GM12878 (cell line): Measurements from ENCODE around the gene OPN3.

ENCODE experiments used
- CTCF ChIP-seq, 3 experiments: IDR thresholded peaks in 2 of 3; conservative IDR thresholded peaks in 1 of 3; 2 replicates each; pipeline ENCODE4 v1.5.1; 2011; ENCODE audit warnings: low read depth in 3 of 3, low read length in 3 of 3, mild to moderate bottlenecking in 3 of 3, control low read depth in 2 of 3, moderate library complexity in 2 of 3, inconsistent platforms in 1 of 3, mixed read lengths in 1 of 3; ENCODE audit not compliant: control insufficient read depth in 2 of 3, insufficient read depth in 1 of 3; ENCODE audit errors: extremely low read depth in 1 of 3
- EZH2 ChIP-seq: IDR thresholded peaks from 2 replicates; pipeline ENCODE4 v1.6.1; 2012; ENCODE audit warnings: low read depth, mild to moderate bottlenecking, control low read depth, inconsistent platforms, low read length, borderline replicate concordance; ENCODE audit not compliant: control insufficient read depth
- FOXK2 ChIP-seq: fragments of 450-650 bp; IDR thresholded peaks from 2 replicates; pipeline ENCODE4 v1.6.1; 2017; ENCODE audit warnings: mild to moderate bottlenecking, moderate library complexity
- JUNB ChIP-seq: IDR thresholded peaks from 2 replicates; pipeline ENCODE4 v1.6.1; 2016; ENCODE audit warnings: antibody characterized with exemption, mild to moderate bottlenecking
- MAX ChIP-seq: IDR thresholded peaks from 2 replicates; pipeline ENCODE4 v1.6.1; 2012; ENCODE audit warnings: low read depth, low read length, improper control_type of control experiment
- POLR2A ChIP-seq: IDR thresholded peaks from 2 replicates; pipeline ENCODE4 v1.6.1; 2011; ENCODE audit warnings: low read depth, mild to moderate bottlenecking, low read length
- POLR2AphosphoS5 ChIP-seq: IDR thresholded peaks from 2 replicates; pipeline ENCODE4 v1.6.1; 2011; ENCODE audit warnings: mild to moderate bottlenecking, low read length, inconsistent platforms
- TARDBP ChIP-seq: IDR thresholded peaks from 2 replicates; pipeline ENCODE4 v1.6.1; 2016; ENCODE audit warnings: borderline replicate concordance
- ZNF217 ChIP-seq: fragments of 450-650 bp; IDR thresholded peaks from 2 replicates; pipeline ENCODE4 v1.6.1; 2017; ENCODE audit warnings: antibody characterized with exemption, mild to moderate bottlenecking
- ZNF24 ChIP-seq: fragments of 450-650 bp; IDR thresholded peaks from 2 replicates; pipeline ENCODE4 v1.6.1; 2017; ENCODE audit warnings: antibody characterized with exemption, mild to moderate bottlenecking
- ZNF274 ChIP-seq: IDR thresholded peaks from one replicate; pipeline ENCODE4 v1.8.0; 2011; ENCODE audit not compliant: insufficient read length, insufficient read depth

GRCh38 chr1:241617426-241617825 lies 22.7 kb downstream of the OPN3 start:
- TF ChIP-seq ZNF217 (no peak), POLR2AphosphoS5 (no peak), FOXK2 (no peak), CTCF (IDR thresholded peaks at IDR 0.05 in 2 of 3, conservative IDR thresholded peaks at IDR 0.05 in 1 of 3; ENCODE audit: control insufficient read depth in 2 of 3, extremely low read depth in 1 of 3, insufficient read depth in 1 of 3, low read depth in 3 of 3, low read length in 3 of 3) (no peak), POLR2A (no peak), ZNF274 (no peak), JUNB (no peak), EZH2 (no peak), ZNF24 (no peak), TARDBP (no peak), MAX (no peak)
